GM21515 (cell line): ENCODE data around the gene MCRIP1.

Experiments
- ATAC-seq: cut with Tn5 transposase; IDR thresholded peaks from one replicate; pipeline ENCODE4 v1.9.1; 2021; ENCODE audit not compliant: unreplicated experiment

The MCRIP1 gene

DNA sequence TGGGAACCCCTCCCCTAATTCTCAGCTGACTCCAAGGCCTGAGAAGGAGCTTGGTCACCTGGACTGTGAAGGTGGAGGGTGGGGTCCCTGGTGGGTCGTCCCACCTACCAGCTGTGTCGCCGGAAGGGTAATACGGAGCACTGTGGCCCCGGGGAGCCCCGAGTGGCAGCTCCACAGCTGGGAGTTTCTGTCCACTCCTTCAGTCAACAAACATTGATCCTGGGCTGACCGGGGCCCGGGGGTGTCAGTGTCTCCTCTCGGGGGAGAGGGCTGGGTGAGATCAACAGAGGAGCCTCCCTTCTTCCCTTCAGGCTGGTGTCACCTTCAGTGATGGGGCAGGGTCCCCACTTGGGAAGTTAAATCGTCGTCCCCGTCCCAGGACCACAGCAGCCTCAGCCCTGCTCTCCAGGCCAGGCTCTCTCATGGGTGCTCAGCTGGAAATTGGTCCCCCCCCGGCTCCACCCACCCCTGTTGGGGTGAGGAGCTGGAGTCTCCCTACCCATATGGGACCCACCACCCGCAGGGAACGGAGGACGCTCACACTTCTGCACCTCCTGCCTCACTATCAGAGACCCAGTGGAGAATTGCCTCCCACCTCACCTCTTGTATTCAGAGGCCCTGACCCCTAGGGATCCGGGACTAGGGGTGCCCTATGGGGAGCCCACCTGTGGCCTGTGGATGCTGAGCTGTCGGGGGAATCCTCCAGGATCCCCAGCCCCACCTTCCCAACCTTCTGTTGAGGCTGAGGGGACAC is 27.2 kb downstream of the MCRIP1 start:
- no peak for ATAC-seq

GRCh38 chr17:81804559-81805399 is 28.3 kb downstream of the MCRIP1 start:
- no peak for ATAC-seq

DNA sequence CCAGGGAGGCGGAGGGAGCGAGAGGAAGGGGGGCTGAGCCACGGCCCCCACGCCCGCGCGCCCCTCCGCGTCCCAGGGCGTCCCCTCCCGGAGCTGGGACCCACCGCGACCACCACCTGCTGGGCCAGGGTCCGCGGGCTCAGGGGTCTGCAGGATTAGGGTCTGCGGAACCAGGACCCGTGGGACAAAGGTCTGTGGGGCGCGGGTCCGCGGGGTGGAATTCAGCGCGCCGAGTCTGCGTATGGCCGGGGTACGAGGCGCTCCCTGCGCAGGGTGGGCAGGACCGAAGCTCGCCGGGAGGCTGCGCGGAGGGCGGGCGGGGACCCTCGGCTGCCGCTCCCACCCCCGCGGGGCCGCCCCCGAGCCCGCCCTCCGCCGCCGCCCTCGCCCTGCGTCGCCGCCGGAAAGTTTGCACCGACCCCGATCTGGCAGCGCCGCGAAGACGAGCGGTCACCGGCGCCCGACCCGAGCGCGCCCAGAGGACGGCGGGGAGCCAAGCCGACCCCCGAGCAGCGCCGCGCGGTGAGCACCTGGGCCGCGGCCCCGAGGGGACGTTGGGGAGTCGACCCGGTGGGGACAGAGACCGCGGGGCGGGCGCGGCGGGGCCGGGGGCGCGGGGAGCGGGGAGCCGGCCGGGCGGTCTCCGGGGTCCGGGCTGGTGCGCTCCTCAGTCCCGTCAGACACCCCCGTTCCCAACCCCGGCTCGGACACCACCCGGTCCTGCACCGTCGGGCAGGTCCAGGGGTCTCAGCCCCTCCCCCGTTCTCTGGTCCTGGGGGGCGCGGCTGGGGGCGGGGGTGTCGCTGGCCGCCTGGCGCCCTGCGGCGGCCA is 29.1 kb downstream of the MCRIP1 start, which contains the start of gene GCGR:
GCGR (plus strand) TSS at position 423 of the 831 bp plus-strand sequence. CDS start 4,869 bp downstream, outside the sequence.
- no peak for ATAC-seq

DNA sequence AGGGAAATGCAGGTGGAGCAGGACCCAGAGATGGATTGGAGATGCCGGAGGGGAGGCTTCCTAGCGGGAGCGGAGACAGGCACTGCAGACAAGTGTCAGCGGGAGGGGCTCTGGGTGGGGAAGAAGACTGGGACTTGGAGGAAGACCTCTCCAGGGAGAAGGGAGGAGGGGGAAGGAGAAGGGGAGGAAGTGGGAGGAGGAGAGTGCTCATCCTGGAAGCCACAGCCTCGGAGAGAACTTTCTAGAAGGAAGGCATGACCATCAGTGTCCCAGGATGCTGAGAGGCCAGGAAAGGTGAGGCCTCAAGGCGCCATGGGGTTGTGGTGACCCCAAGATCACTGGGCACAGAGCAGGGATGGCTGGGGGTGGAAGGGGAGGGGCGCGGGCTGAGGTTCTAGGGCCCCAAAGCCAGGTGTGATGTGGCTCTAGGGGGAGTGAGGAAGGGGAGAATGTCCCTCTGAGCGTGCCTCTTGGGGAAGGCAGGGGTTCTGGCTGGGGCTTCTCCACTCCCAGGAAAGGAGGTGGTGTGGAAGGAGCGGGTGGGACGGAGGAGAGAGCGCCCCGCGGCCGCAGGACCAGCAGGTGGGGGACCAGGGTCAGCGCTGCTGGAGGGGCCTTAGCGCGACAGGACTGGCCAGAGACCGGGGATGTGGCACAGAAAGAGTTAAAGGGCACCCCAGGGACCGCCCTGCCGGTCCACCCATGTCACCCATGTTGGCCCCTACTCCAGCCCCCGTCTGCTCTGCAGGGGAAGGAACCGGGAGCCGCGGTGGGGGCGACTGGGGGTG is 30.0 kb downstream of the MCRIP1 start:
- ATAC-seq, result no peak

DNA sequence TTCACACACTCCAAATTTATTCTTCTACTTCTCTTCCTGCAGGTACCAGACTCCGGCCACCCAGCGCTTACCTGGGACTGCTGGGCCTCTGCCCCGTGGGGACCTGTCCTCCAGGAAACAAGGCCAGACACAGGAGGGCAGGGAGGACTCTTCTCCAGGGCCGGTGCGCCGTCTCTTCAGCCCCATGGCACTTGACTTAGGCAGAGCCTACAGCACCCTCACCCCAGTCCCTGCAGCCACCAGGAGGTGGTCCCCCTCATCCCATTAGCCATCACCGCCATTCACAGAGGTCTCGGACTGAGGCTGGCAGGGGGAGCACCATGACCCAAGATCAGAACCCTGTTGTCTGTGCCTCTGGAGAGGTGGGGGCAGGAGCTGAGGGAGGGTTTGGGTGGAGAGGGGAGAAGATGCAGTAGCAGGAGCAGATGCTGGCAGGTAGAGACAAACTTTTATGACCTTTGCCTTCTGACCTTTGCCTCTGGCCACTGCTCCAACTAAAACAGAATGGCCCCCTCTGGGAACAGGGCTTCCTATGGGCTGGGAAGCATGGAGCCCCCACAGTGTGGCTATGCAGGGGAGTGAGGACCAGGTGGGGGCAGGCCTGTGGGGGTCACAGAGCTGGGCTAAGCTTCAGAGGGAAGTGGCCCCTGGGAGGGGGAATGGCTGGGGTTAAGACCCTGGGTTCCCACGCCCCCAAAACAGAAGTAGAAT is 30.9 kb downstream of the MCRIP1 start:
- no peak for ATAC-seq

- ATAC-seq, result no peak
These were observed 31.8 kb downstream of the MCRIP1 start for GRCh38 chr17:81801327-81801726.

GRCh38 chr17:81794509-81794908 is 38.6 kb downstream of the MCRIP1 start:
- no peak for ATAC-seq

GRCh38 chr17:81794074-81794476 is 39.0 kb downstream of the MCRIP1 start:
- ATAC-seq, result no peak

DNA sequence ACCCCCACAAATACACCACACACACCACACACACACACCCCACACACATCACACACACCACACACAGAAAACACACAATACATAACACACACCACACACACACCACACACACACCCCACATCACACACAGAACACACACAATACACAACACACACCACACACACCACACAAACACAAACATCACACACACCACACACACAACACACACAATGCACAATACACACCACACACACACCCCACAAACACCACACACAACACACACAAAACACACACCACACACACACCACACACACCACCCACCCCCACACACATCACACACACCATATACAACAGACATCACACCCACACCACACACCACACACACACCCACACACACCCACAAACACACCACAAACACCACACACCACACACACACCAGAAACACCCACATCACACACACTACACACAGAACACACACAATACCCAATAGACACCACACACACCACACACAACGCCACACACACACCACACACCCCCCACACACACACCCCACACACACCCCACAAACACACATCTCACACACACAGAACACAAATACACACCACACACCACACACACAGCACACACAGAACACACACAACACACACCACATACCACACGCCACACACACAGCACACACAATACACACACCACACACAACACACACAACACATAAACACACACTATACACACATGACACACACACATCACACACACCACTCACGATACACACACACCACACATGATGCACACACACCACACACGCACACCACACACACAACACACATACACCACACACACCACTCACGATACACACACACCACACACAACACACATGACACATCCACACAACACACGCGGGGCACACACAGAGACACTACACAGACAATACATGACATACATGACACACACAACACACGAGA is 40.1 kb downstream of the MCRIP1 start:
- ATAC-seq, result no peak
